Measurements from ENCODE around the gene NUDT16.

The NUDT16 gene

GRCh38 chr3:131386429-131387165 lies 5.0 kb downstream of the NUDT16 start:
- no peak for FAIRE-seq

GRCh38 chr3:131387796-131388489 lies 6.4 kb downstream of the NUDT16 start:
- FAIRE-seq: no peak

GRCh38 chr3:131388490-131388799 lies 6.9 kb downstream of the NUDT16 start:
- no peak for FAIRE-seq

- no peak for FAIRE-seq
Measured at GRCh38 chr3:131390331-131390730, 8.8 kb downstream of the NUDT16 start.

GRCh38 chr3:131393051-131393450 lies 11.5 kb downstream of the NUDT16 start:
- FAIRE-seq: no peak

- FAIRE-seq: no peak
Measured at GRCh38 chr3:131393868-131394267, 12.3 kb downstream of the NUDT16 start.

- FAIRE-seq: no peak
Measured at GRCh38 chr3:131394400-131394799, 12.8 kb downstream of the NUDT16 start.

GRCh38 chr3:131396170-131396569 lies 14.6 kb downstream of the NUDT16 start:
- FAIRE-seq: no peak

- FAIRE-seq: no peak
Measured at GRCh38 chr3:131397889-131398288, 16.3 kb downstream of the NUDT16 start.

- no peak for FAIRE-seq
Measured at GRCh38 chr3:131401978-131402377, 20.4 kb downstream of the NUDT16 start.

GRCh38 chr3:131402391-131403039 lies 20.9 kb downstream of the NUDT16 start:
- no peak for FAIRE-seq

GRCh38 chr3:131403216-131403895 lies 21.8 kb downstream of the NUDT16 start:
- no peak for FAIRE-seq

GRCh38 chr3:131405411-131405810 lies 23.8 kb downstream of the NUDT16 start:
- FAIRE-seq: no peak

- FAIRE-seq: no peak
Measured at GRCh38 chr3:131406274-131406673, 24.7 kb downstream of the NUDT16 start.

GRCh38 chr3:131417751-131418150 lies 36.2 kb downstream of the NUDT16 start:
- no peak for FAIRE-seq

- no peak for FAIRE-seq
Measured at GRCh38 chr3:131421301-131421700, 39.7 kb downstream of the NUDT16 start.

- FAIRE-seq: no peak
Measured at GRCh38 chr3:131421957-131422498, 40.5 kb downstream of the NUDT16 start.

- FAIRE-seq: no peak
Measured at GRCh38 chr3:131427226-131427625, 45.7 kb downstream of the NUDT16 start.

GRCh38 chr3:131431754-131432153 lies 50.2 kb downstream of the NUDT16 start:
- no peak for FAIRE-seq

GRCh38 chr3:131432441-131432840 lies 50.9 kb downstream of the NUDT16 start:
- FAIRE-seq: no peak

GRCh38 chr3:131435000-131435399 lies 53.4 kb downstream of the NUDT16 start:
- no peak for FAIRE-seq

Data from A204.1 (cell line).